ENCODE data around the gene LRP6. TPM values are rescaled to one million over a fixed set of nuclear protein-coding genes. Genes with fewer than 3 reads are reported as not detected.

The LRP6 gene
- total RNA-seq, 1 experiment from 2014 or later = 28.1 TPM

DNA sequence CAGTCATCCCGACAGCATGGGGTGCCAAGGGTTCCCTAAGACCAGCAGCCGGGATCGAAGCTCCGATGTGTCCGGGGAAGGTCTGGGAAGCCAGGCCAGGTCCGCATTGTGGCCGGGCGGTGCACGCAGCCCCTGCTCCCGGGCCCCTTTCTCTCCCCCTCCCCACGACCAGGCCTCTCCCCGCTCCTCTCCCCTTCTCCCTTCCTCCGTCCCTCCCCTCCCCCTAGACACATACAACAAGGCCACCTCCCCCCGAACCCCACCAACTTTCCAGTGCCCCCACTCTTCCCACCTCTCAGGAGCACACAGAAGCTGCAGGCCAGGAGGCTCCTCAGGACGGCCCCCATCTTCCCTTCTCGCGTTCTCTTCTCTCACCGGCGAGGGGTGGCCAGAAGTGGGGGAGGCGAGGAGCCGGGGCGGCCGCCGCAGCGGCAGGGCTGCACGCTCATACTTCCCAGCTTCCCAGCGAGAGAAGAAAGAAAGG, 413 bp downstream of the LRP6 start:
- RAD21 ChIA-PET (ENCODE audit: low non-redundant PET in 1 of 2, low total read pairs in 2 of 2, uncharacterized antibody in 2 of 2, unreplicated experiment in 2 of 2) = no interaction called here
- no peak for DNase-seq (ENCODE audit: low read depth, low spot score)
- Histone ChIP-seq H3K4me3 (replicated peaks in 1 of 2; ENCODE audit: low read depth in 1 of 2, low read length in 2 of 2) (peak overlapping the region; percentile 71 to 78), H3K9me3 (ENCODE audit: control insufficient read depth in 1 of 2, insufficient read depth in 1 of 2, low read depth in 1 of 2, low read length in 2 of 2) (no peaks in the 10 kb centered on the region), H3K9me2 (ENCODE audit: insufficient read depth) (no peaks in the 10 kb centered on the region), H3K36me3 (ENCODE audit: control insufficient read depth in 1 of 2, insufficient read depth in 2 of 2, low read length in 2 of 2) (no peaks in the 10 kb centered on the region), H3K27ac (ENCODE audit: low read depth, low read length) (peak overlapping the region; percentile 92), H3K79me2 (ENCODE audit: insufficient read depth, low read length) (peaks cover 46% of the 10 kb centered on the region), H2AFZ (ENCODE audit: low read depth, low read length, poor library complexity, severe bottlenecking) (no peak overlapping the region), H3K4me1 (ENCODE audit: control insufficient read depth in 1 of 2, insufficient read depth in 2 of 2, low read length in 2 of 2) (peaks cover 9 to 18% of the 10 kb centered on the region in 2 experiments), H3K9ac (ENCODE audit: low read length) (peak overlapping the region; percentile 74), H4K20me1 (ENCODE audit: insufficient read depth) (no peaks in the 10 kb centered on the region), H3K4me2 (ENCODE audit: low read length) (peak overlapping the region; percentile 86), H3K27me3 (ENCODE audit: insufficient read depth, low read length) (no peaks in the 10 kb centered on the region)
- CTCF ChIA-PET = interaction anchor here (0.6 kb wide), 1 partner anchor 30 kb away, joined by 3 read pairs; no protein-coding TSS in a partner anchor
- TF ChIP-seq JUND (IDR thresholded peaks at IDR 0.05) (no peak), SRF (IDR thresholded peaks at IDR 0.05; ENCODE audit: low read depth) (no peak), EZH2 (IDR thresholded peaks at IDR 0.05) (no peak), MAX (IDR thresholded peaks at IDR 0.05) (no peak), CBX3 (IDR thresholded peaks at IDR 0.05; ENCODE audit: low read depth) (no peak), SP1 (IDR thresholded peaks at IDR 0.05; ENCODE audit: low read depth) (no peak)
- TF ChIP-seq, protein P1, sequence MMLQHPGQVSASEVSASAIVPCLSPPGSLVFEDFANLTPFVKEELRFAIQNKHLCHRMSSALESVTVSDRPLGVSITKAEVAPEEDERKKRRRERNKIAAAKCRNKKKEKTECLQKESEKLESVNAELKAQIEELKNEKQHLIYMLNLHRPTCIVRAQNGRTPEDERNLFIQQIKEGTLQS (IDR thresholded peaks at IDR 0.05) = no peak
- TF ChIP-seq, protein P2, sequence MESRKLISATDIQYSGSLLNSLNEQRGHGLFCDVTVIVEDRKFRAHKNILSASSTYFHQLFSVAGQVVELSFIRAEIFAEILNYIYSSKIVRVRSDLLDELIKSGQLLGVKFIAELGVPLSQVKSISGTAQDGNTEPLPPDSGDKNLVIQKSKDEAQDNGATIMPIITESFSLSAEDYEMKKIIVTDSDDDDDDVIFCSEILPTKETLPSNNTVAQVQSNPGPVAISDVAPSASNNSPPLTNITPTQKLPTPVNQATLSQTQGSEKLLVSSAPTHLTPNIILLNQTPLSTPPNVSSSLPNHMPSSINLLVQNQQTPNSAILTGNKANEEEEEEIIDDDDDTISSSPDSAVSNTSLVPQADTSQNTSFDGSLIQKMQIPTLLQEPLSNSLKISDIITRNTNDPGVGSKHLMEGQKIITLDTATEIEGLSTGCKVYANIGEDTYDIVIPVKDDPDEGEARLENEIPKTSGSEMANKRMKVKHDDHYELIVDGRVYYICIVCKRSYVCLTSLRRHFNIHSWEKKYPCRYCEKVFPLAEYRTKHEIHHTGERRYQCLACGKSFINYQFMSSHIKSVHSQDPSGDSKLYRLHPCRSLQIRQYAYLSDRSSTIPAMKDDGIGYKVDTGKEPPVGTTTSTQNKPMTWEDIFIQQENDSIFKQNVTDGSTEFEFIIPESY (IDR thresholded peaks at IDR 0.05; ENCODE audit: extremely low read depth, insufficient replicate concordance, low read length) = no peak
- POLR2A ChIA-PET = interaction anchor here (0.8 kb wide), 1 partner anchor 84 kb away, joined by 4 read pairs; no protein-coding TSS in a partner anchor
- BruUV-seq (replicated peaks) = no TSS peak
- peak; percentile 62 for ATAC-seq
- intact Hi-C loops (cut with micrococcal nuclease) = no loop called here

Data from HCT116 (cell line).